GM19328 (cell line): Measurements from ENCODE around the gene SLC25A29.
A peak's percentile ranks its signal among the peaks of the same experiment; 100 is the strongest.
"Not testable (repeated sequence)": the region's sequence is repeated elsewhere in the genome, so short reads cannot be mapped to it uniquely, and the experiment has no call there.

Experiments used
- ATAC-seq: cut with Tn5 transposase; IDR thresholded peaks from one replicate; pipeline ENCODE4 v1.9.1; 2021; ENCODE audit warnings: mild to moderate bottlenecking, moderate library complexity; ENCODE audit not compliant: unreplicated experiment

SLC25A29 gene

GRCh38 chr14:100294213-100294962, 11.9 kb downstream of the SLC25A29 start:
- ATAC-seq: no peak

- no peak for ATAC-seq
Measured at GRCh38 chr14:100293497-100294212, 12.6 kb downstream of the SLC25A29 start.

GRCh38 chr14:100292776-100293461, 13.3 kb downstream of the SLC25A29 start:
- ATAC-seq: no peak

- no peak for ATAC-seq
Measured at GRCh38 chr14:100292301-100292775, 13.9 kb downstream of the SLC25A29 start.

GRCh38 chr14:100291305-100292075, 14.8 kb downstream of the SLC25A29 start:
- ATAC-seq: no peak

GRCh38 chr14:100290607-100291304, 15.5 kb downstream of the SLC25A29 start:
- no peak for ATAC-seq

GRCh38 chr14:100289916-100290606, 16.2 kb downstream of the SLC25A29 start:
- ATAC-seq: no peak

- ATAC-seq: no peak
Measured at GRCh38 chr14:100288382-100289185, 17.7 kb downstream of the SLC25A29 start.

GRCh38 chr14:100287998-100288295, 18.3 kb downstream of the SLC25A29 start:
- not testable (repeated sequence) for ATAC-seq

- ATAC-seq: no peak
Measured at GRCh38 chr14:100287202-100287997, 18.8 kb downstream of the SLC25A29 start.

GRCh38 chr14:100286484-100287191, 19.6 kb downstream of the SLC25A29 start:
- no peak for ATAC-seq

GRCh38 chr14:100285913-100286400, 20.3 kb downstream of the SLC25A29 start:
- no peak for ATAC-seq

GRCh38 chr14:100285021-100285912, 21.0 kb downstream of the SLC25A29 start:
- ATAC-seq: peak; percentile 81

- ATAC-seq: no peak
Measured at GRCh38 chr14:100283984-100284881, 22.0 kb downstream of the SLC25A29 start.

GRCh38 chr14:100283436-100283835, 22.8 kb downstream of the SLC25A29 start:
- ATAC-seq: not testable (repeated sequence)
